ENCODE data around the gene DNAJA3. TPM values are rescaled to one million over a fixed set of nuclear protein-coding genes. Genes with fewer than 3 reads are reported as not detected.

Gene DNAJA3
- total and polyA plus RNA-seq, 9 of the 15 experiments (the other 6 are each of a cell fraction or from before 2014, with no cell fraction given), result 8.1 to 105 (median 79.0) TPM

DNA sequence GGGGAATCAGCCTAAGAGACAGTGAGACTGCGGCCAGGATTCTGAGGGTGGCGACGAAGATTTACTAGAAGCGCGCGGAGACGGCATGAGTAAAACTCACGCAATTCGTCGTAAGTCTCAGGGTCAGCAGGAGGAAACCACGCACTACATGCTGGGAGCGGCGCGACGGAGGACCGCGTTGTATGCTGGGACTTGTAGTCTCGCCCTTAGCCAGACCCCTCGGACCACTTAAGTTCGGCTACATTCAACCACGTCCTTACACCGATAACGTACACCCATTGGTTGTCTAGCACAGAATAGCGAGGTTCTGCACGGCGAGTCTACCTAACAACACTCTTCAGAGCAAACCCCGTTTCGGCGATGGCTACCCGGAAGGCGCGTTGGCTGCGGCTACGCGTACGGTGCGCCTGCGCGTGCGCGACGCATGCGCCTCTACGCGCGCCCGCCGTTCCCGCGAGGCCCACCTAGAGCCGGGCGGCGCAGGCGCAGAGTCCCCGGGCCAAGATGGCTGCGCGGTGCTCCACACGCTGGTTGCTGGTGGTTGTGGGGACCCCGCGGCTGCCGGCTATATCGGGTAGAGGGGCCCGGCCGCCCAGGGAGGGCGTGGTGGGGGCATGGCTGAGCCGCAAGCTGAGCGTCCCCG lies at the start of gene DNAJA3 (continued):
- TF ChIP-seq, protein P1, sequence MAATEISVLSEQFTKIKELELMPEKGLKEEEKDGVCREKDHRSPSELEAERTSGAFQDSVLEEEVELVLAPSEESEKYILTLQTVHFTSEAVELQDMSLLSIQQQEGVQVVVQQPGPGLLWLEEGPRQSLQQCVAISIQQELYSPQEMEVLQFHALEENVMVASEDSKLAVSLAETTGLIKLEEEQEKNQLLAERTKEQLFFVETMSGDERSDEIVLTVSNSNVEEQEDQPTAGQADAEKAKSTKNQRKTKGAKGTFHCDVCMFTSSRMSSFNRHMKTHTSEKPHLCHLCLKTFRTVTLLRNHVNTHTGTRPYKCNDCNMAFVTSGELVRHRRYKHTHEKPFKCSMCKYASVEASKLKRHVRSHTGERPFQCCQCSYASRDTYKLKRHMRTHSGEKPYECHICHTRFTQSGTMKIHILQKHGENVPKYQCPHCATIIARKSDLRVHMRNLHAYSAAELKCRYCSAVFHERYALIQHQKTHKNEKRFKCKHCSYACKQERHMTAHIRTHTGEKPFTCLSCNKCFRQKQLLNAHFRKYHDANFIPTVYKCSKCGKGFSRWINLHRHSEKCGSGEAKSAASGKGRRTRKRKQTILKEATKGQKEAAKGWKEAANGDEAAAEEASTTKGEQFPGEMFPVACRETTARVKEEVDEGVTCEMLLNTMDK (IDR thresholded peaks at IDR 0.05; ENCODE audit: borderline replicate concordance, insufficient read depth, low read depth, low read length, poor library complexity, severe bottlenecking), result peak; percentile 31
- TF ChIP-seq HMGN3 (IDR thresholded peaks at IDR 0.05; ENCODE audit: borderline replicate concordance, extremely low read depth, insufficient read length, low read depth, low read length), result peak; percentile 78
- TF ChIP-seq, protein P2, sequence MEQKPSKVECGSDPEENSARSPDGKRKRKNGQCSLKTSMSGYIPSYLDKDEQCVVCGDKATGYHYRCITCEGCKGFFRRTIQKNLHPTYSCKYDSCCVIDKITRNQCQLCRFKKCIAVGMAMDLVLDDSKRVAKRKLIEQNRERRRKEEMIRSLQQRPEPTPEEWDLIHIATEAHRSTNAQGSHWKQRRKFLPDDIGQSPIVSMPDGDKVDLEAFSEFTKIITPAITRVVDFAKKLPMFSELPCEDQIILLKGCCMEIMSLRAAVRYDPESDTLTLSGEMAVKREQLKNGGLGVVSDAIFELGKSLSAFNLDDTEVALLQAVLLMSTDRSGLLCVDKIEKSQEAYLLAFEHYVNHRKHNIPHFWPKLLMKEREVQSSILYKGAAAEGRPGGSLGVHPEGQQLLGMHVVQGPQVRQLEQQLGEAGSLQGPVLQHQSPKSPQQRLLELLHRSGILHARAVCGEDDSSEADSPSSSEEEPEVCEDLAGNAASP (IDR thresholded peaks at IDR 0.05), result no peak
- peak; percentile 77; the same call in 1 of the 2 replicates for TF ChIP-seq ZNF584 (CRISPR knock-in tag; IDR thresholded peaks at IDR 0.05; ENCODE audit: low read depth)
- TF ChIP-seq, protein P3, sequence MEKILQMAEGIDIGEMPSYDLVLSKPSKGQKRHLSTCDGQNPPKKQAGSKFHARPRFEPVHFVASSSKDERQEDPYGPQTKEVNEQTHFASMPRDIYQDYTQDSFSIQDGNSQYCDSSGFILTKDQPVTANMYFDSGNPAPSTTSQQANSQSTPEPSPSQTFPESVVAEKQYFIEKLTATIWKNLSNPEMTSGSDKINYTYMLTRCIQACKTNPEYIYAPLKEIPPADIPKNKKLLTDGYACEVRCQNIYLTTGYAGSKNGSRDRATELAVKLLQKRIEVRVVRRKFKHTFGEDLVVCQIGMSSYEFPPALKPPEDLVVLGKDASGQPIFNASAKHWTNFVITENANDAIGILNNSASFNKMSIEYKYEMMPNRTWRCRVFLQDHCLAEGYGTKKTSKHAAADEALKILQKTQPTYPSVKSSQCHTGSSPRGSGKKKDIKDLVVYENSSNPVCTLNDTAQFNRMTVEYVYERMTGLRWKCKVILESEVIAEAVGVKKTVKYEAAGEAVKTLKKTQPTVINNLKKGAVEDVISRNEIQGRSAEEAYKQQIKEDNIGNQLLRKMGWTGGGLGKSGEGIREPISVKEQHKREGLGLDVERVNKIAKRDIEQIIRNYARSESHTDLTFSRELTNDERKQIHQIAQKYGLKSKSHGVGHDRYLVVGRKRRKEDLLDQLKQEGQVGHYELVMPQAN (IDR thresholded peaks at IDR 0.05; ENCODE audit: borderline replicate concordance), result peak; percentile 95; the same call in 1 of the 2 replicates
- TF ChIP-seq L3MBTL2 (IDR thresholded peaks at IDR 0.05), result peak; percentile 87
- no peak for TF ChIP-seq SMARCA4 (IDR thresholded peaks at IDR 0.05)
- no peak for TF ChIP-seq KAT8 (IDR thresholded peaks at IDR 0.05; ENCODE audit: low read depth)
- TF ChIP-seq, protein P4, sequence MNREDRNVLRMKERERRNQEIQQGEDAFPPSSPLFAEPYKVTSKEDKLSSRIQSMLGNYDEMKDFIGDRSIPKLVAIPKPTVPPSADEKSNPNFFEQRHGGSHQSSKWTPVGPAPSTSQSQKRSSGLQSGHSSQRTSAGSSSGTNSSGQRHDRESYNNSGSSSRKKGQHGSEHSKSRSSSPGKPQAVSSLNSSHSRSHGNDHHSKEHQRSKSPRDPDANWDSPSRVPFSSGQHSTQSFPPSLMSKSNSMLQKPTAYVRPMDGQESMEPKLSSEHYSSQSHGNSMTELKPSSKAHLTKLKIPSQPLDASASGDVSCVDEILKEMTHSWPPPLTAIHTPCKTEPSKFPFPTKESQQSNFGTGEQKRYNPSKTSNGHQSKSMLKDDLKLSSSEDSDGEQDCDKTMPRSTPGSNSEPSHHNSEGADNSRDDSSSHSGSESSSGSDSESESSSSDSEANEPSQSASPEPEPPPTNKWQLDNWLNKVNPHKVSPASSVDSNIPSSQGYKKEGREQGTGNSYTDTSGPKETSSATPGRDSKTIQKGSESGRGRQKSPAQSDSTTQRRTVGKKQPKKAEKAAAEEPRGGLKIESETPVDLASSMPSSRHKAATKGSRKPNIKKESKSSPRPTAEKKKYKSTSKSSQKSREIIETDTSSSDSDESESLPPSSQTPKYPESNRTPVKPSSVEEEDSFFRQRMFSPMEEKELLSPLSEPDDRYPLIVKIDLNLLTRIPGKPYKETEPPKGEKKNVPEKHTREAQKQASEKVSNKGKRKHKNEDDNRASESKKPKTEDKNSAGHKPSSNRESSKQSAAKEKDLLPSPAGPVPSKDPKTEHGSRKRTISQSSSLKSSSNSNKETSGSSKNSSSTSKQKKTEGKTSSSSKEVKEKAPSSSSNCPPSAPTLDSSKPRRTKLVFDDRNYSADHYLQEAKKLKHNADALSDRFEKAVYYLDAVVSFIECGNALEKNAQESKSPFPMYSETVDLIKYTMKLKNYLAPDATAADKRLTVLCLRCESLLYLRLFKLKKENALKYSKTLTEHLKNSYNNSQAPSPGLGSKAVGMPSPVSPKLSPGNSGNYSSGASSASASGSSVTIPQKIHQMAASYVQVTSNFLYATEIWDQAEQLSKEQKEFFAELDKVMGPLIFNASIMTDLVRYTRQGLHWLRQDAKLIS (CRISPR knock-in tag; IDR thresholded peaks at IDR 0.05), result no peak
- TF ChIP-seq, protein P5, sequence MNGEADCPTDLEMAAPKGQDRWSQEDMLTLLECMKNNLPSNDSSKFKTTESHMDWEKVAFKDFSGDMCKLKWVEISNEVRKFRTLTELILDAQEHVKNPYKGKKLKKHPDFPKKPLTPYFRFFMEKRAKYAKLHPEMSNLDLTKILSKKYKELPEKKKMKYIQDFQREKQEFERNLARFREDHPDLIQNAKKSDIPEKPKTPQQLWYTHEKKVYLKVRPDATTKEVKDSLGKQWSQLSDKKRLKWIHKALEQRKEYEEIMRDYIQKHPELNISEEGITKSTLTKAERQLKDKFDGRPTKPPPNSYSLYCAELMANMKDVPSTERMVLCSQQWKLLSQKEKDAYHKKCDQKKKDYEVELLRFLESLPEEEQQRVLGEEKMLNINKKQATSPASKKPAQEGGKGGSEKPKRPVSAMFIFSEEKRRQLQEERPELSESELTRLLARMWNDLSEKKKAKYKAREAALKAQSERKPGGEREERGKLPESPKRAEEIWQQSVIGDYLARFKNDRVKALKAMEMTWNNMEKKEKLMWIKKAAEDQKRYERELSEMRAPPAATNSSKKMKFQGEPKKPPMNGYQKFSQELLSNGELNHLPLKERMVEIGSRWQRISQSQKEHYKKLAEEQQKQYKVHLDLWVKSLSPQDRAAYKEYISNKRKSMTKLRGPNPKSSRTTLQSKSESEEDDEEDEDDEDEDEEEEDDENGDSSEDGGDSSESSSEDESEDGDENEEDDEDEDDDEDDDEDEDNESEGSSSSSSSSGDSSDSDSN (IDR thresholded peaks at IDR 0.05; ENCODE audit: borderline replicate concordance in 1 of 2, low read depth in 2 of 2, low read length in 2 of 2), result no peak
- TF ChIP-seq POLR2A (conservative IDR thresholded peaks at IDR 0.05), result peak; percentile 97
- peak; percentile 97 for TF ChIP-seq CHD2 (IDR thresholded peaks at IDR 0.05; ENCODE audit: low read depth, low read length)
- TF ChIP-seq, protein P6, sequence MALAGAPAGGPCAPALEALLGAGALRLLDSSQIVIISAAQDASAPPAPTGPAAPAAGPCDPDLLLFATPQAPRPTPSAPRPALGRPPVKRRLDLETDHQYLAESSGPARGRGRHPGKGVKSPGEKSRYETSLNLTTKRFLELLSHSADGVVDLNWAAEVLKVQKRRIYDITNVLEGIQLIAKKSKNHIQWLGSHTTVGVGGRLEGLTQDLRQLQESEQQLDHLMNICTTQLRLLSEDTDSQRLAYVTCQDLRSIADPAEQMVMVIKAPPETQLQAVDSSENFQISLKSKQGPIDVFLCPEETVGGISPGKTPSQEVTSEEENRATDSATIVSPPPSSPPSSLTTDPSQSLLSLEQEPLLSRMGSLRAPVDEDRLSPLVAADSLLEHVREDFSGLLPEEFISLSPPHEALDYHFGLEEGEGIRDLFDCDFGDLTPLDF (CRISPR knock-in tag; IDR thresholded peaks at IDR 0.05), result peak; percentile 72; the same call in 1 of the 2 replicates
